Stimulated activated effector memory CD8-positive, alpha-beta T cell treated with anti-CD3 and anti-CD28 coated beads, Interleukin-12 subunit alpha, Interleukin-12 subunit beta, amount 100 ng/mL, for 72 hours (primary cell): Measurements from ENCODE around the gene FMNL2.
A peak's percentile ranks its signal among the peaks of the same experiment; 100 is the strongest.

Experiments
- ATAC-seq: fragments of 150-1000 bp; cut with Tn5 transposase; 2 replicates; pipeline ENCODE4 v1.10.0; 2021
- DNase-seq, 2 donors: peaks; one replicate each; pipeline ENCODE4 v3.0.0; 2021 to 2022; ENCODE audit warnings: low spot score in 2 of 2
- H3K27ac Mint-ChIP-seq: one replicate; pipeline ENCODE4 v1.8.0; 2022; ENCODE audit warnings: mild to moderate bottlenecking, mixed read lengths
- H3K36me3 Mint-ChIP-seq: one replicate; pipeline ENCODE4 v1.8.0; 2022; ENCODE audit warnings: mild to moderate bottlenecking, mixed read lengths
- H3K4me1 Mint-ChIP-seq: one replicate; pipeline ENCODE4 v1.8.0; 2022; ENCODE audit warnings: mixed read lengths
- H3K4me3 Mint-ChIP-seq: one replicate; pipeline ENCODE4 v1.8.0; 2022; ENCODE audit warnings: mild to moderate bottlenecking, mixed read lengths
- H3K9me3 Mint-ChIP-seq: one replicate; pipeline ENCODE4 v1.8.0; 2022; ENCODE audit warnings: mixed read lengths

FMNL2 gene

DNA sequence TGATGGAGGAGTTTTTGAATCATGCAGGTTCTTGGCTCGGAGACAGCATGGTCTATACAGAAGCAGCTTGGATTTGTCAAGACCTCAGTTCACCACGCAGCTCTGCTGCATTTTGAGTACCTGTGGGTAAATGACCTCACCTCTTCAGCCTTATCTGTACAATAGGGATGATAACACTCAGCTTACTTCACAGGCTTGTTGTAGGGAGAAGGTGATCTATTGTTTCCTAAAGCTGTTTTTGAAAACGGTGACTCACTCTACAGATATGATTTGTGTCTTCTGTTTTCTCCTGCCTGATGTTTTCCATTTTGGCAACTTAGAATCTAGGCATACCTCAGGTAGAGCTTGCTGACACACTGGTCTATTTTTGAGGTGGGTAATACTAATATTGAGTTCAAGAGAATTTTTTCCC, 80.3 kb downstream of the FMNL2 start:
- Mint-ChIP-seq H3K36me3 (no peaks in the 10 kb centered on the region), H3K4me3 (no peak overlapping the region), H3K4me1 (no peaks in the 10 kb centered on the region), H3K27ac (no peak overlapping the region), H3K9me3 (no peaks in the 10 kb centered on the region)
- DNase-seq, result no peak
- ATAC-seq, result peak; percentile 85

DNA sequence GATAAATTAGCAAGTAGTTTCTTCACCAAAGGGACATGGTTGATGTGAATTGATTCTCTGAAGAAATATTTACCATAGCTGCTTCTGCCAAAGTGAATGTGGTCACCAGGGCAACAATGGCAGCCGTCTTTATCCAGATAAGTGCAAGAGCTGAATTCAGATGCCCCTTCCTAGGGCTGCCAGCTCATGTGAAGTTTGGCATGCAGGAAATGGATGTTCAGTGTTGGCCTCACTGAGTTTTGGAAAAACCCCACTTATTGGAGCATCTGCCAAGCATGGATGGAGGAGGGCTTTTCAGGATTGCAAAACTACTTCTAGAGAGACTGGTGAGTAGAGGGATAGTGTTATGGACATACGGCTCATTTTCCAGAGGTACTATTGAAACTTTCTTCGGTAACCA, 80.8 kb downstream of the FMNL2 start:
- no peaks in the 10 kb centered on the region for H3K4me1 Mint-ChIP-seq
- no peak for DNase-seq
- ATAC-seq, result no peak
- H3K4me3 Mint-ChIP-seq, result no peak overlapping the region
- no peaks in the 10 kb centered on the region for H3K36me3 Mint-ChIP-seq
- H3K9me3 Mint-ChIP-seq, result no peaks in the 10 kb centered on the region
- H3K27ac Mint-ChIP-seq, result no peak overlapping the region

GRCh38 chr2:152418688-152419087, 83.7 kb downstream of the FMNL2 start:
- Mint-ChIP-seq H3K36me3 (no peaks in the 10 kb centered on the region), H3K4me1 (no peaks in the 10 kb centered on the region), H3K9me3 (no peaks in the 10 kb centered on the region), H3K27ac (no peak overlapping the region), H3K4me3 (no peak overlapping the region)
- DNase-seq, result no peak
- ATAC-seq, result no peak

GRCh38 chr2:152419944-152420343, 85.0 kb downstream of the FMNL2 start:
- ATAC-seq, result no peak
- Mint-ChIP-seq H3K9me3 (no peaks in the 10 kb centered on the region), H3K4me3 (no peak overlapping the region), H3K4me1 (no peaks in the 10 kb centered on the region), H3K36me3 (no peaks in the 10 kb centered on the region), H3K27ac (no peak overlapping the region)
- no peak for DNase-seq

DNA sequence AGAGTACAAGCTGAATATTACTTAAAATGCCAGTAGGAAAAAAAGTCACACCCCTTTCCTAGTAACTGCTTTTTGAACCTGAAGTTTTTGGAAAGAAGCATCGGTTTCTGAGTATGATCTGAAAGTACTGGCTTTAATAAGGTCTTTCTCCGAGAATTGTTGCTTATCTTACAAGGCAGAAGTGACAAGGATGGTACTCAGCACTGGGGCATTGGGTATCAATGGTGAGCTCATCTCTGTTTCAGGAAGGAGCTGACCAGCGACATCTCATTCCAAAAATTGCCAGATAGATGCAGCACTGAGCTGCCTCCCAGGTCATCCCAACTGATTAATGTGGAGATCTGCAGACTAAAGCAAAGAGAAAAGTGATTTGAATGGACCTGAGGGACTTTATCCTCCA, 85.4 kb downstream of the FMNL2 start:
- ATAC-seq (peak; percentile 17), DNase-seq (no peak)
- H3K4me1 Mint-ChIP-seq, result no peaks in the 10 kb centered on the region
- H3K27ac Mint-ChIP-seq, result no peak overlapping the region
- no peaks in the 10 kb centered on the region for H3K36me3 Mint-ChIP-seq
- no peak overlapping the region for H3K4me3 Mint-ChIP-seq
- H3K9me3 Mint-ChIP-seq, result no peaks in the 10 kb centered on the region

DNA sequence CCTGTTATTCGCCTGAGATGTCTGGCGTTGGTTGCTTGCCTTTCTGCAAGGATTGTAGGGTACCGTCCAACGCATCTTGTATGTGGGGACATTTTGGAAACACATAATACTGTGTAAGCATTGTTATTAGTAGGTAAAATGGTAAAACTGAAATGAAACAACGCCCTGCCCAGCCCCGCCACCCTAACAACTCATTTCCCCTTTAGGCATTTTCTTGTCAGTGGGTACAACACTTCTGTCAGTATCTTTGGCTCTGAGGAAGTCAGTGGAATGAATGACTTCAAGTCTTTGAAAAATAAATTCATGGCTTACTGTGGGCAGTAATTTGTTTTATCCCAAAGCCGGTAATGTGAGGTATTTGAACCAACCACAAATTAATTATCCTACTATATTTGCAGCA, 86.0 kb downstream of the FMNL2 start:
- no peak overlapping the region for H3K4me3 Mint-ChIP-seq
- no peaks in the 10 kb centered on the region for H3K4me1 Mint-ChIP-seq
- H3K36me3 Mint-ChIP-seq, result no peaks in the 10 kb centered on the region
- no peak for DNase-seq
- H3K9me3 Mint-ChIP-seq, result no peaks in the 10 kb centered on the region
- no peak overlapping the region for H3K27ac Mint-ChIP-seq
- no peak for ATAC-seq

- H3K4me3 Mint-ChIP-seq, result no peak overlapping the region
- no peak overlapping the region for H3K27ac Mint-ChIP-seq
- H3K36me3 Mint-ChIP-seq, result no peaks in the 10 kb centered on the region
- no peaks in the 10 kb centered on the region for H3K9me3 Mint-ChIP-seq
- no peak for DNase-seq
- H3K4me1 Mint-ChIP-seq, result no peaks in the 10 kb centered on the region
- ATAC-seq, result peak; percentile 75
Observed at GRCh38 chr2:152421521-152422370, 86.8 kb downstream of the FMNL2 start.

DNA sequence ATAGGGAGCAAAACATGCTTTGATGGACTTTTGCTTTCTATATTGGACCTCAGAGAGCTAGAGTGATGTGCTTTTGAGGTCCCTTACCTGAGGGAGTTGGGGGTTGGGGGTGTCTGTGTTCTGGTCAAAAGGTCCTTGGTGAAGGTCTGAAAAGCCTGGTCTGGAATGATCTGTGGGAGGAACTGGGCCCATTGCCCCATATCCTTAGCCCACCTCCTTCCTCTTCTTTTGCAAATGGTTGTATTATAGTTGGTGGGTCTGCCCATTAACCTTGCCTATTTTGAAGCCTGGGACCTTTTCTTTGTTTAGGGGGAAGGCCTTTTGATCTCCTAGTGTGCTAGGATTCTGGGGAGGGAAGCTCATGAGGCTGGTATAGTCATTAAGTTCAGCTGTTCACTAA, 88.7 kb downstream of the FMNL2 start:
- Mint-ChIP-seq H3K36me3 (no peaks in the 10 kb centered on the region), H3K4me1 (no peaks in the 10 kb centered on the region), H3K4me3 (no peak overlapping the region), H3K27ac (no peak overlapping the region), H3K9me3 (no peaks in the 10 kb centered on the region)
- ATAC-seq (no peak), DNase-seq (no peak)

DNA sequence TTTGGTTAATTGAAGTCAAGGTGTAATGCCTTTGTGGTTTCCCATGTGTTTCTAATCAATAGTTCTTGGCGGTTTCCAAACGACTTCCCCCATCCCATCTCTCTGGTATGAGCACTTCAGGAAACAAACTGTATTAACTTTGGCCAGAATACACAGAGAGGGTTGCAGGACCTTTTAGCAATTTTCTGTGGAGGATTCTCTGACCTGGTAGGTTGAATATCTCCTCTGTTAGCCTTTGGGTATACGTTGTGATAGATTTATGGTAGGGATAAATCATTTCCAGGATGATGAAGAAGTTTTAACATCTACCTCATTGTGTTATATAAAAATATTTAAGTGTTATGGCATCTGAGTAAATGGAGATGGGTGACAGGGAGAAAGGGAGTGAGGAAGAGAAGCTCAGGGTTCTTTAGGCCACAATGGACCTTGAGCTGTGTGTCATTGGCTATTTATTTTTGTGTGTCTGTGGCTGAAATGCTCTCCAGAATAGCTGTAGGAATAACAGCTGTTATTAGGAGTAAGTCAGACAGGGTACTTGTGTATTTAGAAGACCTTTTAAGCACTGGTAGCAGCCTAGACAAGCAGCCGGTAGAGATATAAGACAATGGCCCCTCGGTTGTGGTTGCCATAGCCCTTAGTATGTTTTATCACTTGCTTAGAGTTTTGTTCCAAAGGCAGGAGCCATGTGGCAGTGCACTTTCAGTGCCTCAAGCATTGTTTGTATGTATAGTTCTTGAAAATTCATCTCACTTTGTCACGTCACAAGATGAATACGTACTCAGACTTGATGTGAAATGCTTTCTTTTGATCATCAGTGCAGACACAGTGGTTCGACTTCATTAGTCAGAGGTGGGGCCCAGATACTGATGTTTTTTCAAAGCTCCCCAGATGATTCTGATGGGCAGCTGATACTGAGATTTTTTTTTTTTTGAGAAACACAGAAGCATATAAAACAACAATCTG, 91.1 kb downstream of the FMNL2 start:
- Mint-ChIP-seq H3K36me3 (no peaks in the 10 kb centered on the region), H3K4me1 (no peaks in the 10 kb centered on the region), H3K9me3 (no peaks in the 10 kb centered on the region), H3K4me3 (no peak overlapping the region), H3K27ac (no peak overlapping the region)
- ATAC-seq (no peak), DNase-seq (no peak)

DNA sequence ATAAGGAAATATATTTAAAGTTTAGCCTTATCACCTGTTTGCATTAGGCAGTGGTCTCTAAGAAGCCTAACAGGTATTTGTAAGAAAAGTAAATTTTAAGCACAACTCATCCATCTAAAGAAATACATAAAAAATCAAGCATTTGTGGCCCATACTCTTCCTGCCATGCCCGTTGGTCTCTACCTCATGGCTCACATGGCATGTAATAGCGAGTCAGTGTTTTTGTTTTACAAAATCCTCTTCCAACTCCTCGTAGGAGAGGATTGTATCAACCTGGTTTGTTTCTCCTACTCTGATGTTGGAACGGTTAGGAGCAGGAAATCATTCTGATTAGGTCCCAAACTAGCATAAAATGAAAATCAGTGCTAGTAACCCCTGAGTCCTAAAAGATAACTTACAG, 91.8 kb downstream of the FMNL2 start:
- Mint-ChIP-seq H3K4me3 (no peak overlapping the region), H3K4me1 (no peaks in the 10 kb centered on the region), H3K36me3 (no peaks in the 10 kb centered on the region), H3K9me3 (no peaks in the 10 kb centered on the region), H3K27ac (no peak overlapping the region)
- ATAC-seq (no peak), DNase-seq (no peak)

- Mint-ChIP-seq H3K9me3 (no peaks in the 10 kb centered on the region), H3K27ac (no peak overlapping the region), H3K4me1 (no peaks in the 10 kb centered on the region), H3K36me3 (no peaks in the 10 kb centered on the region), H3K4me3 (no peak overlapping the region)
- ATAC-seq, result no peak
- DNase-seq, result no peak
Observed at GRCh38 chr2:152427902-152428301, 92.9 kb downstream of the FMNL2 start.

- H3K27ac Mint-ChIP-seq, result no peak overlapping the region
- no peaks in the 10 kb centered on the region for H3K4me1 Mint-ChIP-seq
- H3K36me3 Mint-ChIP-seq, result no peaks in the 10 kb centered on the region
- H3K9me3 Mint-ChIP-seq, result no peaks in the 10 kb centered on the region
- H3K4me3 Mint-ChIP-seq, result no peak overlapping the region
- ATAC-seq (no peak), DNase-seq (no peak)
Observed at GRCh38 chr2:152428800-152429582, 94.0 kb downstream of the FMNL2 start.

GRCh38 chr2:152430876-152431275, 95.9 kb downstream of the FMNL2 start:
- no peak overlapping the region for H3K4me3 Mint-ChIP-seq
- DNase-seq (no peak), ATAC-seq (no peak)
- no peak overlapping the region for H3K27ac Mint-ChIP-seq
- H3K36me3 Mint-ChIP-seq, result no peaks in the 10 kb centered on the region
- H3K4me1 Mint-ChIP-seq, result no peaks in the 10 kb centered on the region
- no peaks in the 10 kb centered on the region for H3K9me3 Mint-ChIP-seq

DNA sequence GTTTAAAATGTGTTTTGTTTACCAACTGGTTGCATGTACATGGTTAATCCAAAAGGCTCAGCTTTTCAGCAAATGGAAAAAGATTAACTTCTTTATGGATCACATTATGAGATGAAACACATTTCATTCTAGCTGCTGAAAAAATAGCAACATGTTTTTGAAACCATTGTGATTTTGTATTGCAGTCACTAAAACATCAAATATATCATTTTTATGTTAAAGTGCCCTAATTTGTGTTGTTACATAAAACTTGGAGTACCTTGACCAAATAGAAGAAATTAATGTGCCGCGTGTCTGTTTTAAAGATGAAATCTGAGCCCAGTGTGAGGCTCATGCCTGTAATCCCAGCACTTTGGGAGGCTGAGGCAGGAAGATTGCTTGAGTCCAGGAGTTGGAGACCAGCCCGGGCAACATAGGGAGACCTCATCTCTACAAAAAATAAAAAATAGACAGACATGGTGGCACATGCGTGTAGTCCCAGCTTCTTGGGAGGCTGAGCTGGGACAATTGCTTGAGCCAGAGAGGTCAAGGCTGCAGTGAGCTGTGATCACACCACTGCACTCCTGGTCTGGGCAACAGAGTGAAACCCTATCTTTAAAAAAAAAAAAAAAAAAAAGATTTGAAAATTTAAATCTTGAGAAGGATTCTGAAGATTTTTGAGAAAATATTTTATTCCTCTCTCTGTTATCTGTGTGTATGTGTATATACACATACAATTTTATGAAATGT, 96.6 kb downstream of the FMNL2 start:
- no peak overlapping the region for H3K4me3 Mint-ChIP-seq
- H3K27ac Mint-ChIP-seq, result no peak overlapping the region
- ATAC-seq (no peak), DNase-seq (no peak)
- H3K4me1 Mint-ChIP-seq, result no peaks in the 10 kb centered on the region
- H3K36me3 Mint-ChIP-seq, result no peaks in the 10 kb centered on the region
- H3K9me3 Mint-ChIP-seq, result no peaks in the 10 kb centered on the region

DNA sequence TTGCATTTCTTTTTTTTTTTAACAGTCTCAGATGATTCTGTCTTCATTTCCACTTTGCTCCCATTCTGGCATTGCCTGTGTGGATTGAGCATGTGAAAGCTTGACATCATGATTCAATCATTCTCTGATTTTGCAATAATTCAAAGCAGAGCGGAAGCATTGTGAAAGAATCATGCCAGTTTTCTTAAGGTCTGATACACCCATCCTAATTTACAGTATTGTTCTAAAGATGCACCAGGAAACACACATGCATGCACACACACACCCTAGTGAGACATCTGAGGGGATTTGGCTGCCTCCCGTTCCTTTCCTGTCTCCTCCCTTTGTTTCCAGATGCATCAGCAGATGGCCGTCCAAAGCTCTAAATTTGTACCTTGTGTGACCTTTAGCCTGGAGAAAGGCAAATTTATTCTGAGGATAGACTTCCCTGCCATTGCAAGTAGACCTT, 97.3 kb downstream of the FMNL2 start:
- no peak overlapping the region for H3K27ac Mint-ChIP-seq
- DNase-seq (no peak), ATAC-seq (no peak)
- no peaks in the 10 kb centered on the region for H3K9me3 Mint-ChIP-seq
- no peaks in the 10 kb centered on the region for H3K4me1 Mint-ChIP-seq
- no peak overlapping the region for H3K4me3 Mint-ChIP-seq
- no peaks in the 10 kb centered on the region for H3K36me3 Mint-ChIP-seq
